ENCODE results near the gene UQCRH. TPM values are rescaled to one million over a fixed set of nuclear protein-coding genes. Genes with fewer than 3 reads are reported as not detected.

Gene UQCRH
- total RNA-seq, 1 donor from 2014 or later = 228 TPM

- Mint-ChIP-seq H3K4me1 (ENCODE audit: unreplicated experiment) (peaks cover 25% of the 10 kb centered on the region), H3K36me3 (ENCODE audit: unreplicated experiment) (peaks cover 16% of the 10 kb centered on the region), H3K4me3 (ENCODE audit: unreplicated experiment) (peak overlapping the region; percentile 22), H3K9me3 (ENCODE audit: unreplicated experiment) (no peaks in the 10 kb centered on the region), H3K27ac (ENCODE audit: unreplicated experiment) (no peak overlapping the region), H3K27me3 (ENCODE audit: unreplicated experiment) (no peaks in the 10 kb centered on the region)
- no peak for DNase-seq (ENCODE audit: extremely low spot score, unreplicated experiment)
- no peak for TF ChIP-seq CTCF (IDR thresholded peaks at IDR 0.05)
These were observed 2.6 kb downstream of the UQCRH start for GRCh38 chr1:46306159-46306530.

- no peak for TF ChIP-seq CTCF (IDR thresholded peaks at IDR 0.05)
- Mint-ChIP-seq H3K9me3 (ENCODE audit: unreplicated experiment) (no peaks in the 10 kb centered on the region), H3K36me3 (ENCODE audit: unreplicated experiment) (peaks cover 30% of the 10 kb centered on the region), H3K4me3 (ENCODE audit: unreplicated experiment) (no peak overlapping the region), H3K27ac (ENCODE audit: unreplicated experiment) (no peak overlapping the region), H3K4me1 (ENCODE audit: unreplicated experiment) (peaks cover 14% of the 10 kb centered on the region), H3K27me3 (ENCODE audit: unreplicated experiment) (no peaks in the 10 kb centered on the region)
- no peak for DNase-seq (ENCODE audit: extremely low spot score, unreplicated experiment)
These were observed 6.1 kb downstream of the UQCRH start for GRCh38 chr1:46309401-46310159.

GRCh38 chr1:46310321-46310720, 6.8 kb downstream of the UQCRH start:
- H3K4me1 Mint-ChIP-seq (ENCODE audit: unreplicated experiment) = peaks cover 9% of the 10 kb centered on the region
- peaks cover 33% of the 10 kb centered on the region for H3K36me3 Mint-ChIP-seq (ENCODE audit: unreplicated experiment)
- DNase-seq (ENCODE audit: extremely low spot score, unreplicated experiment) = no peak
- no peaks in the 10 kb centered on the region for H3K9me3 Mint-ChIP-seq (ENCODE audit: unreplicated experiment)
- no peak for TF ChIP-seq CTCF (IDR thresholded peaks at IDR 0.05)
- H3K4me3 Mint-ChIP-seq (ENCODE audit: unreplicated experiment) = no peak overlapping the region
- no peaks in the 10 kb centered on the region for H3K27me3 Mint-ChIP-seq (ENCODE audit: unreplicated experiment)
- no peak overlapping the region for H3K27ac Mint-ChIP-seq (ENCODE audit: unreplicated experiment)

- H3K9me3 Mint-ChIP-seq (ENCODE audit: unreplicated experiment) = no peaks in the 10 kb centered on the region
These were observed 12.3 kb downstream of the UQCRH start for GRCh38 chr1:46315669-46316403.

More at GRCh38 chr1:46315669-46316403, 12.3 kb downstream of the UQCRH start:
- no peak for DNase-seq (ENCODE audit: extremely low spot score, unreplicated experiment)
- Mint-ChIP-seq H3K4me1 (ENCODE audit: unreplicated experiment) (peaks cover 3% of the 10 kb centered on the region), H3K27me3 (ENCODE audit: unreplicated experiment) (no peaks in the 10 kb centered on the region), H3K4me3 (ENCODE audit: unreplicated experiment) (no peak overlapping the region), H3K36me3 (ENCODE audit: unreplicated experiment) (peaks cover 27% of the 10 kb centered on the region), H3K27ac (ENCODE audit: unreplicated experiment) (no peak overlapping the region)
- TF ChIP-seq CTCF (IDR thresholded peaks at IDR 0.05) = no peak

All from osteocyte (in vitro differentiated cells).